Measurements from ENCODE around the gene GRIP2. TPM values are rescaled to one million over a fixed set of nuclear protein-coding genes. Genes with fewer than 3 reads are reported as not detected.

Gene GRIP2
- total and polyA plus RNA-seq, 10 donors: 0.15 to 3.7 (median 1.2) TPM

DNA sequence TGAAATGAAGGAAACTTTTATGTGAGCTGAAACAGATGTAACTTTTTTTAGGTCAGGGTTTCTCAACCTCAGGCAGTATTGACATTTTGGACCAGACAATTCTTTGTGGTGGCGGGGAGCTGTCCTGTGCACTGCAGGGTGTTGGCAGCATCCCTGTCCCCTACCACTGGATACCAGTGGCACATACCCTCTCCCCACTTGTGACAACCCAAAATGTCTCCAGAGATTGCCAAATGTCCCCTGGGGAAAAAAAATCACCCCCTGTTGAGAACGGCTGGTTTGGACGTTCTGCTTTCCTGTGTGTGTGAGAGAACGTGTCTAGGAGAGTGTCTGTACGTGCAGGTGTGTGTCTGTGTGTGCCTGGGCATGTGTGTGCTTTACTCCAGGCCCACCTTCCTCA, 30.7 kb upstream of the GRIP2 start:
- H3K4me3 ChIP-seq: peak overlapping the region in 1 of 8 donors; percentile 25
- intact Hi-C loops (cut with DNase I; ENCODE audit: low total_unique reads): no loop called here
- TF ChIP-seq POLR2A (IDR thresholded peaks at IDR 0.05) (no peak), POLR2AphosphoS5 (IDR thresholded peaks at IDR 0.05) (no peak), CTCF (IDR thresholded peaks at IDR 0.05 in 8 of 11, conservative IDR thresholded peaks at IDR 0.05 in 3 of 11) (no peak)
- no peak for DNase-seq
- H3K27me3 ChIP-seq (replicated peaks in 1 of 7): peaks cover 0 to 18% (median 0%) of the 10 kb centered on the region in 7 donors
- WGBS, 5 donors: 43 to 72% (median 68%) methylated on average over 5 of the region's 5 CpGs
- H3K4me1 ChIP-seq: peaks cover 0 to 3% (median 0%) of the 10 kb centered on the region in 6 donors
- no peaks in the 10 kb centered on the region for H3K36me3 ChIP-seq
- H3K9me3 ChIP-seq: no peaks in the 10 kb centered on the region
- peak overlapping the region in 6 of 8 donors; percentile 36 to 89 (median 86) for H3K27ac ChIP-seq

GRCh38 chr3:14570089-14570488, 29.9 kb upstream of the GRIP2 start:
- H3K27ac ChIP-seq: peak overlapping the region in 6 of 8 donors; percentile 36 to 89 (median 86)
- H3K4me3 ChIP-seq: peak overlapping the region in 1 of 8 donors; percentile 25
- no peaks in the 10 kb centered on the region for H3K36me3 ChIP-seq
- peaks cover 0 to 25% (median 0%) of the 10 kb centered on the region in 7 donors for H3K27me3 ChIP-seq (replicated peaks in 1 of 7)
- WGBS, 5 donors: 16 to 32% (median 26%) methylated on average over 5 of the region's 5 CpGs
- intact Hi-C loops (cut with DNase I; ENCODE audit: low total_unique reads): no loop called here
- H3K4me1 ChIP-seq: peaks cover 0 to 3% (median 0%) of the 10 kb centered on the region in 6 donors
- H3K9me3 ChIP-seq: no peaks in the 10 kb centered on the region
- TF ChIP-seq POLR2AphosphoS5 (IDR thresholded peaks at IDR 0.05) (no peak), POLR2A (IDR thresholded peaks at IDR 0.05) (no peak), CTCF (IDR thresholded peaks at IDR 0.05 in 8 of 11, conservative IDR thresholded peaks at IDR 0.05 in 3 of 11) (no peak)
- DNase-seq: peak; percentile 84

- Histone ChIP-seq H3K27ac (peak overlapping the region in 7 of 8 donors; percentile 36 to 89 (median 83)), H3K4me1 (peaks cover 0 to 3% (median 0%) of the 10 kb centered on the region in 6 donors), H3K4me3 (peak overlapping the region in 1 of 8 donors; percentile 25), H3K9me3 (no peaks in the 10 kb centered on the region), H3K27me3 (replicated peaks in 1 of 7) (peaks cover 0 to 29% (median 0%) of the 10 kb centered on the region in 7 donors), H3K36me3 (no peaks in the 10 kb centered on the region)
- 55 to 70% (median 69%) methylated on average over 11 of the region's 11 CpGs for WGBS, 5 donors
- intact Hi-C loops (cut with DNase I; ENCODE audit: low total_unique reads): no loop called here
- peak; percentile 81 for DNase-seq
- TF ChIP-seq CTCF (IDR thresholded peaks at IDR 0.05 in 8 of 11, conservative IDR thresholded peaks at IDR 0.05 in 3 of 11) (no peak), POLR2A (IDR thresholded peaks at IDR 0.05) (no peak), POLR2AphosphoS5 (IDR thresholded peaks at IDR 0.05) (no peak)
Observed at GRCh38 chr3:14569474-14570000, 29.4 kb upstream of the GRIP2 start.

GRCh38 chr3:14568269-14568668, 28.1 kb upstream of the GRIP2 start:
- no peak for DNase-seq
- Histone ChIP-seq H3K27ac (no peak overlapping the region), H3K27me3 (replicated peaks in 1 of 7) (peaks cover 0 to 31% (median 0%) of the 10 kb centered on the region in 7 donors), H3K36me3 (no peaks in the 10 kb centered on the region), H3K9me3 (no peaks in the 10 kb centered on the region), H3K4me3 (no peak overlapping the region), H3K4me1 (peaks cover 0 to 3% (median 0%) of the 10 kb centered on the region in 6 donors)
- intact Hi-C loops (cut with DNase I; ENCODE audit: low total_unique reads): no loop called here
- WGBS, 5 donors: 86 to 95% (median 93%) methylated on average over 6 to 7 of the region's 7 CpGs
- TF ChIP-seq CTCF (IDR thresholded peaks at IDR 0.05 in 8 of 11, conservative IDR thresholded peaks at IDR 0.05 in 3 of 11): no peak
- no peak for TF ChIP-seq POLR2A (IDR thresholded peaks at IDR 0.05)
- no peak for TF ChIP-seq POLR2AphosphoS5 (IDR thresholded peaks at IDR 0.05)

Data from spleen (tissue), 11 donors.